Measurements from ENCODE around the gene TCHH. TPM values are rescaled to one million over a fixed set of nuclear protein-coding genes. Genes with fewer than 3 reads are reported as not detected.

TCHH gene
- 0.01 TPM for polyA plus RNA-seq (2013)

GRCh38 chr1:152115344-152115743 is at the start of gene TCHH:
TCHH (minus strand) TSS chr1:152115444; CDS start chr1:152114080, 1,364 bp downstream.
- H3K27me3 ChIP-seq (replicated peaks in 2 of 5; ENCODE audit: control insufficient read depth in 4 of 5, insufficient read depth in 5 of 5, low read length in 4 of 5): peaks cover 31 to 83% (median 43%) of the 10 kb centered on the region in 5 experiments

GRCh38 chr1:152164517-152165136 is 49.4 kb upstream of the TCHH start:
- CTCF ChIA-PET: interaction anchor here (1.0 to 17.6 kb wide), 5 partner anchors 14 to 279 kb away, joined by 3 to 191 read pairs (median 4); no protein-coding TSS in a partner anchor
- DNase-seq: peak in 2 of 3 donors; percentile 25 to 45
- Histone ChIP-seq H3K4me1 (ENCODE audit: control extremely low read depth in 1 of 4, control insufficient read depth in 4 of 4, insufficient read depth in 4 of 4, low read length in 3 of 4) (peaks cover 9 to 69% (median 31%) of the 10 kb centered on the region in 4 experiments), H3K36me3 (ENCODE audit: control insufficient read depth in 4 of 4, insufficient read depth in 4 of 4, low read length in 3 of 4) (no peaks in the 10 kb centered on the region), H3K4me3 (ENCODE audit: control insufficient read depth in 1 of 7, extremely low read depth in 1 of 7, insufficient read depth in 4 of 7, low read depth in 2 of 7, low read length in 6 of 7) (no peak overlapping the region), H3K27me3 (replicated peaks in 2 of 5; ENCODE audit: control insufficient read depth in 4 of 5, insufficient read depth in 5 of 5, low read length in 4 of 5) (no peaks in the 10 kb centered on the region), H3K27ac (ENCODE audit: insufficient read depth in 1 of 2, low read depth in 1 of 2, low read length in 2 of 2, poor library complexity in 1 of 2, severe bottlenecking in 2 of 2) (no peak overlapping the region), H3K9me3 (ENCODE audit: control extremely low read depth in 1 of 5, control insufficient read depth in 4 of 5, insufficient read depth in 2 of 5, low read depth in 1 of 5, low read length in 4 of 5) (no peaks in the 10 kb centered on the region)
- POLR2A ChIA-PET: no interaction called here
- 0% methylated on average over 1 of the region's 2 CpGs for WGBS (ENCODE audit: insufficient coverage)

More at GRCh38 chr1:152115344-152115743, at the start of gene TCHH:
- no peaks in the 10 kb centered on the region for H3K36me3 ChIP-seq (ENCODE audit: control insufficient read depth in 4 of 4, insufficient read depth in 4 of 4, low read length in 3 of 4)
- ChIA-PET POLR2A (no interaction called here), CTCF (interaction anchor here (1.2 kb wide), 1 partner anchor 62 kb away, joined by 3 read pairs; no protein-coding TSS in a partner anchor)
- peaks cover 0 to 1% (median 0%) of the 10 kb centered on the region in 5 experiments for H3K9me3 ChIP-seq (ENCODE audit: control extremely low read depth in 1 of 5, control insufficient read depth in 4 of 5, insufficient read depth in 2 of 5, low read depth in 1 of 5, low read length in 4 of 5)
- no peak for DNase-seq
- H3K27ac ChIP-seq (ENCODE audit: insufficient read depth in 1 of 2, low read depth in 1 of 2, low read length in 2 of 2, poor library complexity in 1 of 2, severe bottlenecking in 2 of 2): no peak within 1 kb of the TSS
- peaks cover 3 to 27% (median 25%) of the 10 kb centered on the region in 4 experiments for H3K4me1 ChIP-seq (ENCODE audit: control extremely low read depth in 1 of 4, control insufficient read depth in 4 of 4, insufficient read depth in 4 of 4, low read length in 3 of 4)
- WGBS (ENCODE audit: insufficient coverage): 100% methylated on average over 1 of the region's 4 CpGs
- no peak within 1 kb of the TSS for H3K4me3 ChIP-seq (ENCODE audit: control insufficient read depth in 1 of 7, extremely low read depth in 1 of 7, insufficient read depth in 4 of 7, low read depth in 2 of 7, low read length in 6 of 7)

DNA sequence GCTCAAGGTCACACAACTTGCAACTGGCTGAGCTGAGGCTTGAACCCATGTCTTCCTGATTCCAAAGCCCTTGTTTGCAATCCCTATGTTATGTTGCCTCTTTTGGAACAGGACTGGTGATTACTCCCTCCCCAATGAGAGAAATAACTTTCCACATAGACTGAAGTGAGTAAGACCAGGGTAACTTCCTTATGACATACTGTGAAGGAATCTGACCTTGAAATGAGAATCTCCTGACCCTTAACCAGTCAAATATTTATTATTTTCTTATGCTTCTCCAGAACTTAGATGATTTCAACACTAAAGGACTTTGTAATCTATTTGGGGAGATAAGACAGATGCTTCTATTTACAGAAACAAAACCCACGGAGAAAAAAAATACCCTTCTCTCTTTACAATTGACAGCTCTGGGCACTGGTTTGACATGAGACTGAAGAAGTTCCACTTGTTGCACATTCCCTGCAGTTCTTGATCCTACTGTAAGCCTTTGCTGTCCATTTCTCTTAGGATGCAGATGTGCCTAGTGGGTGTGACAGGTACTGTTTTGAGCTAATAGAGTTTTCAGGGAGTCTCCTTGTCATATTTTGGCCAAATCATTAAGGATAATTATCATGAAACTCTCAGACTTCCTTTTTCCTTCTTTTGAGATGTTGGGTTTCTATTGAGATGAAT is 47.7 kb upstream of the TCHH start:
- no CpG with 5 or more reads among the region's 1 CpG for WGBS (ENCODE audit: insufficient coverage)
- H3K36me3 ChIP-seq (ENCODE audit: control insufficient read depth in 4 of 4, insufficient read depth in 4 of 4, low read length in 3 of 4): no peaks in the 10 kb centered on the region
- no peaks in the 10 kb centered on the region for H3K27me3 ChIP-seq (replicated peaks in 2 of 5; ENCODE audit: control insufficient read depth in 4 of 5, insufficient read depth in 5 of 5, low read length in 4 of 5)
- peaks cover 9 to 75% (median 24%) of the 10 kb centered on the region in 4 experiments for H3K4me1 ChIP-seq (ENCODE audit: control extremely low read depth in 1 of 4, control insufficient read depth in 4 of 4, insufficient read depth in 4 of 4, low read length in 3 of 4)
- no peak for DNase-seq
- H3K27ac ChIP-seq (ENCODE audit: insufficient read depth in 1 of 2, low read depth in 1 of 2, low read length in 2 of 2, poor library complexity in 1 of 2, severe bottlenecking in 2 of 2): no peak overlapping the region
- no peak overlapping the region for H3K4me3 ChIP-seq (ENCODE audit: control insufficient read depth in 1 of 7, extremely low read depth in 1 of 7, insufficient read depth in 4 of 7, low read depth in 2 of 7, low read length in 6 of 7)
- ChIA-PET CTCF (interaction anchor here (0.7 to 17.6 kb wide), 9 partner anchors 10 to 107 kb away, joined by 3 to 191 read pairs (median 3); no protein-coding TSS in a partner anchor), POLR2A (no interaction called here)
- H3K9me3 ChIP-seq (ENCODE audit: control extremely low read depth in 1 of 5, control insufficient read depth in 4 of 5, insufficient read depth in 2 of 5, low read depth in 1 of 5, low read length in 4 of 5): no peaks in the 10 kb centered on the region

GRCh38 chr1:152160576-152160975 is 45.3 kb upstream of the TCHH start:
- H3K4me3 ChIP-seq (ENCODE audit: control insufficient read depth in 1 of 7, extremely low read depth in 1 of 7, insufficient read depth in 4 of 7, low read depth in 2 of 7, low read length in 6 of 7): no peak overlapping the region
- H3K4me1 ChIP-seq (ENCODE audit: control extremely low read depth in 1 of 4, control insufficient read depth in 4 of 4, insufficient read depth in 4 of 4, low read length in 3 of 4): peaks cover 5 to 60% (median 16%) of the 10 kb centered on the region in 4 experiments
- H3K27ac ChIP-seq (ENCODE audit: insufficient read depth in 1 of 2, low read depth in 1 of 2, low read length in 2 of 2, poor library complexity in 1 of 2, severe bottlenecking in 2 of 2): no peak overlapping the region
- 36% methylated on average over 3 of the region's 3 CpGs for WGBS (ENCODE audit: insufficient coverage)
- peak in 2 of 3 donors; percentile 72 to 75 for DNase-seq
- no peaks in the 10 kb centered on the region for H3K36me3 ChIP-seq (ENCODE audit: control insufficient read depth in 4 of 4, insufficient read depth in 4 of 4, low read length in 3 of 4)
- H3K9me3 ChIP-seq (ENCODE audit: control extremely low read depth in 1 of 5, control insufficient read depth in 4 of 5, insufficient read depth in 2 of 5, low read depth in 1 of 5, low read length in 4 of 5): no peaks in the 10 kb centered on the region
- ChIA-PET CTCF (interaction anchor here (0.8 to 3.2 kb wide), 6 partner anchors 11 to 107 kb away, joined by 3 to 20 read pairs (median 4); no protein-coding TSS in a partner anchor), POLR2A (no interaction called here)
- no peaks in the 10 kb centered on the region for H3K27me3 ChIP-seq (replicated peaks in 2 of 5; ENCODE audit: control insufficient read depth in 4 of 5, insufficient read depth in 5 of 5, low read length in 4 of 5)

DNA sequence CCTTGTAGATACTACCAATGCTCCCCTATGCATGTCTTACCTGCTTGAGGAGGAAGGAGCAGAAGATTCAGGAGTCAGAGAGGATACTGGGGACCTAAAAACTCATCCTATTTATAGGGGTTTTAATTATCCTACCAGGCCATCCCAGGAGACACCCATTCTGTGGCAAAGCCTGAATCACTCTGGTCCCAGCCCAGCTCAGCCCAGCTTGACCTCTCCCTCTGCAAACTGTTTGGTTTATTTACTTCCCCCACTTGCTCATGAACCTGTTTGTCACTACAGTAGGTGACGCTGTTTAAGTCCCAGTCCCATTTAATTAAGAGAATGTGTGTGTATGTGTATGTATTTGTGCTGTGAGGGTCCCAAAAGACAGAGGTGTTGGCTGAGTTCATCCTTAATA is 43.9 kb upstream of the TCHH start, which contains the start of gene RPTN:
RPTN (minus strand) TSS at position 85 of the 400 bp plus-strand sequence. CDS start 1,339 bp downstream, outside the sequence.
- POLR2A ChIA-PET: no interaction called here
- no peak for DNase-seq
- Histone ChIP-seq H3K27me3 (replicated peaks in 2 of 5; ENCODE audit: control insufficient read depth in 4 of 5, insufficient read depth in 5 of 5, low read length in 4 of 5) (no peaks in the 10 kb centered on the region), H3K9me3 (ENCODE audit: control extremely low read depth in 1 of 5, control insufficient read depth in 4 of 5, insufficient read depth in 2 of 5, low read depth in 1 of 5, low read length in 4 of 5) (no peaks in the 10 kb centered on the region), H3K4me3 (ENCODE audit: control insufficient read depth in 1 of 7, extremely low read depth in 1 of 7, insufficient read depth in 4 of 7, low read depth in 2 of 7, low read length in 6 of 7) (no peak within 1 kb of the TSS), H3K36me3 (ENCODE audit: control insufficient read depth in 4 of 4, insufficient read depth in 4 of 4, low read length in 3 of 4) (no peaks in the 10 kb centered on the region), H3K4me1 (ENCODE audit: control extremely low read depth in 1 of 4, control insufficient read depth in 4 of 4, insufficient read depth in 4 of 4, low read length in 3 of 4) (peaks cover 3 to 46% (median 12%) of the 10 kb centered on the region in 4 experiments), H3K27ac (ENCODE audit: insufficient read depth in 1 of 2, low read depth in 1 of 2, low read length in 2 of 2, poor library complexity in 1 of 2, severe bottlenecking in 2 of 2) (no peak within 1 kb of the TSS)
- CTCF ChIA-PET: interaction anchor here (1.1 to 3.2 kb wide), 6 partner anchors 9 to 30 kb away, joined by 3 to 20 read pairs (median 5); no protein-coding TSS in a partner anchor
- no CpG with 5 or more reads among the region's 1 CpG for WGBS (ENCODE audit: insufficient coverage)

- no peaks in the 10 kb centered on the region for H3K27me3 ChIP-seq (replicated peaks in 2 of 5; ENCODE audit: control insufficient read depth in 4 of 5, insufficient read depth in 5 of 5, low read length in 4 of 5)
- H3K9me3 ChIP-seq (ENCODE audit: control extremely low read depth in 1 of 5, control insufficient read depth in 4 of 5, insufficient read depth in 2 of 5, low read depth in 1 of 5, low read length in 4 of 5): peaks cover 0 to 2% (median 0%) of the 10 kb centered on the region in 5 experiments
- peaks cover 0 to 6% (median under 1%) of the 10 kb centered on the region in 4 experiments for H3K4me1 ChIP-seq (ENCODE audit: control extremely low read depth in 1 of 4, control insufficient read depth in 4 of 4, insufficient read depth in 4 of 4, low read length in 3 of 4)
- no peak overlapping the region for H3K27ac ChIP-seq (ENCODE audit: insufficient read depth in 1 of 2, low read depth in 1 of 2, low read length in 2 of 2, poor library complexity in 1 of 2, severe bottlenecking in 2 of 2)
- CTCF ChIA-PET: no interaction called here
- no peak for DNase-seq
- POLR2A ChIA-PET: no interaction called here
- 94% methylated on average over 3 of the region's 3 CpGs for WGBS (ENCODE audit: insufficient coverage)
- no peaks in the 10 kb centered on the region for H3K36me3 ChIP-seq (ENCODE audit: control insufficient read depth in 4 of 4, insufficient read depth in 4 of 4, low read length in 3 of 4)
- H3K4me3 ChIP-seq (ENCODE audit: control insufficient read depth in 1 of 7, extremely low read depth in 1 of 7, insufficient read depth in 4 of 7, low read depth in 2 of 7, low read length in 6 of 7): no peak overlapping the region
Measured at GRCh38 chr1:152153996-152154395, 38.8 kb upstream of the TCHH start.
